Activated CD4-positive, alpha-beta T cell treated with anti-CD3 and anti-CD28 coated beads, Interleukin-2, amount 50 U/mL, for 16 hours (primary cell): ENCODE data around the gene PRDM2.
"Not testable (repeated sequence)": the region's sequence is repeated elsewhere in the genome, so short reads cannot be mapped to it uniquely, and the experiment has no call there.

Experiments
- DNase-seq: peaks from one replicate; pipeline ENCODE4 v3.0.0-alpha.2; 2020

Gene PRDM2

GRCh38 chr1:13700521-13701270 lies 708 bp downstream of the PRDM2 start:
- DNase-seq, result peak; percentile 37

- DNase-seq, result peak; percentile 7
These were observed 1.3 kb downstream of the PRDM2 start for GRCh38 chr1:13701271-13701640.

- DNase-seq, result peak; percentile 78
These were observed 2.6 kb downstream of the PRDM2 start for GRCh38 chr1:13702425-13703127.

- DNase-seq, result no peak
These were observed 3.1 kb downstream of the PRDM2 start for GRCh38 chr1:13703128-13703513.

GRCh38 chr1:13703558-13704490 lies 3.8 kb downstream of the PRDM2 start:
- no peak for DNase-seq

- DNase-seq, result no peak
These were observed 6.1 kb downstream of the PRDM2 start for GRCh38 chr1:13706046-13706445.

GRCh38 chr1:13707164-13707563 lies 7.2 kb downstream of the PRDM2 start:
- DNase-seq, result no peak

GRCh38 chr1:13708380-13708982 lies 8.5 kb downstream of the PRDM2 start:
- no peak for DNase-seq

- DNase-seq, result no peak
These were observed 10.1 kb downstream of the PRDM2 start for GRCh38 chr1:13710086-13710485.

- no peak for DNase-seq
These were observed 14.9 kb downstream of the PRDM2 start for GRCh38 chr1:13714851-13715250.

- not testable (repeated sequence) for DNase-seq
These were observed 15.8 kb downstream of the PRDM2 start for GRCh38 chr1:13715616-13716287.

- DNase-seq, result no peak
These were observed 22.9 kb downstream of the PRDM2 start for GRCh38 chr1:13722808-13723360.

- DNase-seq, result no peak
These were observed 23.8 kb downstream of the PRDM2 start for GRCh38 chr1:13723810-13724209.

- DNase-seq, result peak; percentile 39
These were observed 25.8 kb downstream of the PRDM2 start for GRCh38 chr1:13725714-13726175.

- no peak for DNase-seq
These were observed 28.2 kb downstream of the PRDM2 start for GRCh38 chr1:13728091-13728715.

GRCh38 chr1:13730291-13730690 lies 30.3 kb downstream of the PRDM2 start:
- no peak for DNase-seq

- DNase-seq, result peak; percentile 91
These were observed 30.9 kb downstream of the PRDM2 start for GRCh38 chr1:13730751-13731482.

- DNase-seq, result no peak
These were observed 31.9 kb downstream of the PRDM2 start for GRCh38 chr1:13731897-13732296.

GRCh38 chr1:13732971-13733667 lies 33.1 kb downstream of the PRDM2 start:
- DNase-seq, result peak; percentile 45

GRCh38 chr1:13733711-13734110 lies 33.7 kb downstream of the PRDM2 start:
- DNase-seq, result no peak
